ENCODE data around the gene FASLG.

FASLG gene

DNA sequence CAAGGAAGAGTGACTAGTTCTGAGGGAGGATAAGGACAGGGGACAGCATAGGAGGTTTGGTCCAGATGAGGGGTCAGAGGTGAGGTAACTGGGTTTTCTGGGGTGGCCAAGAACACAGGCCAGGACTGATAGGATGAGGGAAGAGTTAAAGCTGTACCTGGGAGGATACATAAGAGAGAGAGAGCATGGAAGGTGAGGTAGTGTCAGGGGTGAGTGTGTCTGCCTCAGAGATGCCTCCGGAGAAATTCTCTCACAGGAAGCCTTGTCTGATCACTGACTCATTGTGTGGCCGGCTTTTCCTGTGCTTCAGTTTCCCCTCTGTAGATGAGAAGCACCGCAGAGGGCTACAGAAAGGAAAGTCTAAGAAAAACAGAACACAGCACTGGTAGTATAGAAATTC is 40.2 kb downstream of the FASLG start:
- TF ChIP-seq, protein P1, sequence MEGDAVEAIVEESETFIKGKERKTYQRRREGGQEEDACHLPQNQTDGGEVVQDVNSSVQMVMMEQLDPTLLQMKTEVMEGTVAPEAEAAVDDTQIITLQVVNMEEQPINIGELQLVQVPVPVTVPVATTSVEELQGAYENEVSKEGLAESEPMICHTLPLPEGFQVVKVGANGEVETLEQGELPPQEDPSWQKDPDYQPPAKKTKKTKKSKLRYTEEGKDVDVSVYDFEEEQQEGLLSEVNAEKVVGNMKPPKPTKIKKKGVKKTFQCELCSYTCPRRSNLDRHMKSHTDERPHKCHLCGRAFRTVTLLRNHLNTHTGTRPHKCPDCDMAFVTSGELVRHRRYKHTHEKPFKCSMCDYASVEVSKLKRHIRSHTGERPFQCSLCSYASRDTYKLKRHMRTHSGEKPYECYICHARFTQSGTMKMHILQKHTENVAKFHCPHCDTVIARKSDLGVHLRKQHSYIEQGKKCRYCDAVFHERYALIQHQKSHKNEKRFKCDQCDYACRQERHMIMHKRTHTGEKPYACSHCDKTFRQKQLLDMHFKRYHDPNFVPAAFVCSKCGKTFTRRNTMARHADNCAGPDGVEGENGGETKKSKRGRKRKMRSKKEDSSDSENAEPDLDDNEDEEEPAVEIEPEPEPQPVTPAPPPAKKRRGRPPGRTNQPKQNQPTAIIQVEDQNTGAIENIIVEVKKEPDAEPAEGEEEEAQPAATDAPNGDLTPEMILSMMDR (conservative IDR thresholded peaks at IDR 0.05; ENCODE audit: low read length), result no peak
- peak; percentile 19 for DNase-seq (ENCODE audit: low read depth)
- no peak overlapping the region for H3K4me3 ChIP-seq (ENCODE audit: low read length)

DNA sequence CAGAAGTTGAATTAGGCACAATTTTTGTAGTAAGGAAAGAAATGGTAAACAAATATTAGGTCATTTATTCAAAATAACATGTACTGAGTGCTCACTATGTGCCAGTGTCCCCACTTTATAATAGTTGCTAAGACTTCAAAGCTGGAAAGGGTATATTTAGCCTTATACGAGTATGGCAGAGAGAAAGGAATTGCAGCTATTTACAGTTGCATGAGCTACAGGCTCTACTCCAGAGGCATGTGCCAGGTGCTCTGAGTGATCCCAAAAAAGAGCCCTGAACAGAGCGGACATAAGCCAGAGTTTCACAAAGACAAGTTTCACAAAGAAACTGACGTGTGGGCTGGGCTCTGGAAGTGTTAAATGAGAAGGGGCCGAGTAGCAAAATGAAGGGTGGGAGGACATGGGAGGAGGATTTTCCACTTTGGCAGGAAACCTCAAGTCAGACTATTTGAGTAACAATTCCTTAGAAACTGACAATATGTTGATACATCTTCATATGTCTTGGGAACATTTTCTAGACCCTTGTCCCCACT is 40.9 kb downstream of the FASLG start:
- peak; percentile 20 for DNase-seq (ENCODE audit: low read depth)
- no peak overlapping the region for H3K4me3 ChIP-seq (ENCODE audit: low read length)
- TF ChIP-seq, protein P1 (conservative IDR thresholded peaks at IDR 0.05; ENCODE audit: low read length), result no peak

DNA sequence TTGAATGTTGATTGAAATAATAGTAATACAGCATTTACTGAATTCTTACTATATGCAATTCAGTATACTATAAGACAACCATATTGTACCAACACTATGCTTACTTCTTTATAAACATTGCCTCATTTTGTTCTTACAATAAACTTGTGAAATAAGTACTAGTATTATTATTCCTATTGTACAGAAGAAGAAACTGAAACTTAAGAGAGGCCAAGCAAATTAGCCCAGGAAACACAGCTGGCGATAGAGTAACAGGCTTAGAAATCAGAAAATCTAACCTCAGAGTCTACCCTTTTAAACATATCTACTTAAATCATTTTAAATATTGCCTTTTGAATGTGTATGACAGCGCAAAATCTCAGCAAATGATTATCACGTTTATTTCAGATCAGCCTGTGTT is 41.7 kb downstream of the FASLG start:
- TF ChIP-seq, protein P1 (conservative IDR thresholded peaks at IDR 0.05; ENCODE audit: low read length), result no peak
- no peak overlapping the region for H3K4me3 ChIP-seq (ENCODE audit: low read length)
- DNase-seq (ENCODE audit: low read depth), result no peak

DNA sequence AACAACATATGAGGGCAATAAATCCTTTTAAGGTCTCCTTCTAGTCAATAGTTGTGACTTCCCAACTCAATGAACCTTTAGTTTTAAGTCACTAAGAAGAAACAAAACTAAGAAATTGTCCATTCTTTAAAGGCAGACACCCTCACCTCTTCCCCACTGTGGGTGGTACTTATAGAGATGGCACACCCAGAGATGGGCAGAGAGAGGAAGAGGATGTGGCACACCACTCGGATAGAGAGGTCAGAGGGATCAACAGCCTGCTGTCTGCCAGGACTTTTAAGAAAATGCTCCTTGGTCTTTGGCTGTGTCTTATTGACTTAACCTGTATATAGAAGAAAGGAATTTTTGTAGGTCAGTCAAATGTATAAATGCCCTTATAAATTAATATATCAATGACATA is 45.1 kb downstream of the FASLG start:
- DNase-seq (ENCODE audit: low read depth), result no peak
- H3K4me3 ChIP-seq (ENCODE audit: low read length), result no peak overlapping the region
- TF ChIP-seq, protein P1 (conservative IDR thresholded peaks at IDR 0.05; ENCODE audit: low read length), result no peak

- DNase-seq (ENCODE audit: low read depth), result no peak
- H3K4me3 ChIP-seq (ENCODE audit: low read length), result no peak overlapping the region
- TF ChIP-seq, protein P1 (conservative IDR thresholded peaks at IDR 0.05; ENCODE audit: low read length), result no peak
These were observed 45.7 kb downstream of the FASLG start for GRCh38 chr1:172704420-172705210.

- H3K4me3 ChIP-seq (ENCODE audit: low read length), result no peak overlapping the region
- DNase-seq (ENCODE audit: low read depth), result no peak
- TF ChIP-seq, protein P1 (conservative IDR thresholded peaks at IDR 0.05; ENCODE audit: low read length), result no peak
These were observed 49.5 kb downstream of the FASLG start for GRCh38 chr1:172708452-172708851.

GRCh38 chr1:172711558-172711957 is 52.7 kb downstream of the FASLG start:
- TF ChIP-seq, protein P1 (conservative IDR thresholded peaks at IDR 0.05; ENCODE audit: low read length), result no peak
- no peak overlapping the region for H3K4me3 ChIP-seq (ENCODE audit: low read length)
- DNase-seq (ENCODE audit: low read depth), result no peak

All from AG10803 (cell line).